H9 (cell line): ENCODE data around the gene KIRREL3. TPM values are rescaled to one million over a fixed set of nuclear protein-coding genes. Genes with fewer than 3 reads are reported as not detected.

Experiments
- DNase-seq: peaks from one replicate; pipeline ENCODE4 v3.0.0-alpha.2; 2017
- H2AFZ ChIP-seq: one replicate; pipeline ENCODE4 v1.6.1; 2013; ENCODE audit warnings: mild to moderate bottlenecking, low read length, control low read depth, moderate library complexity
- H2AK5ac ChIP-seq: 2 replicates; pipeline ENCODE4 v1.6.1; 2013; ENCODE audit warnings: low read length, control low read depth, mixed read lengths; ENCODE audit not compliant: insufficient read length
- H2BK120ac ChIP-seq: one replicate; pipeline ENCODE4 v1.6.1; 2013; ENCODE audit warnings: low read depth, mild to moderate bottlenecking, low read length, control low read depth, inconsistent platforms; ENCODE audit not compliant: poor library complexity, severe bottlenecking
- H2BK12ac ChIP-seq: 2 replicates; pipeline ENCODE4 v1.6.1; 2013; ENCODE audit warnings: low read length, control low read depth, mixed read lengths, low read depth; ENCODE audit not compliant: insufficient read length
- H2BK15ac ChIP-seq: 2 replicates; pipeline ENCODE4 v1.6.1; 2013; ENCODE audit warnings: low read depth, low read length, control low read depth
- H2BK20ac ChIP-seq: one replicate; pipeline ENCODE4 v1.6.1; 2013; ENCODE audit warnings: low read depth, mild to moderate bottlenecking, low read length, control low read depth, inconsistent platforms; ENCODE audit not compliant: poor library complexity, severe bottlenecking
- H2BK5ac ChIP-seq: 2 replicates; pipeline ENCODE4 v1.6.1; 2013; ENCODE audit warnings: low read length, control low read depth, mixed read lengths; ENCODE audit not compliant: insufficient read length
- H3K14ac ChIP-seq: 2 replicates; pipeline ENCODE4 v1.6.1; 2013; ENCODE audit warnings: low read length, control low read depth; ENCODE audit not compliant: insufficient read depth
- H3K18ac ChIP-seq: 2 replicates; pipeline ENCODE4 v1.6.1; 2013; ENCODE audit warnings: low read depth, mild to moderate bottlenecking, mixed read lengths, low read length, control low read depth; ENCODE audit not compliant: insufficient read length
- H3K23ac ChIP-seq: 2 replicates; pipeline ENCODE4 v1.6.1; 2013; ENCODE audit warnings: low read length, control low read depth, mixed read lengths, low read depth; ENCODE audit not compliant: insufficient read length
- H3K23me2 ChIP-seq: 2 replicates; pipeline ENCODE4 v1.6.1; 2013; ENCODE audit warnings: low read depth, mild to moderate bottlenecking, mixed read lengths, low read length, control low read depth; ENCODE audit not compliant: insufficient read length, poor library complexity, severe bottlenecking
- H3K27ac ChIP-seq: 2 replicates; pipeline ENCODE4 v1.5.1; 2013; ENCODE audit warnings: low read length, control low read depth, mixed read lengths, low read depth; ENCODE audit not compliant: insufficient read length
- H3K27me3 ChIP-seq: 2 replicates; pipeline ENCODE4 v1.6.1; 2013; ENCODE audit warnings: low read length, control low read depth, inconsistent platforms; ENCODE audit not compliant: insufficient read depth
- H3K4ac ChIP-seq: 2 replicates; pipeline ENCODE4 v1.6.1; 2013; ENCODE audit warnings: low read depth, mild to moderate bottlenecking, control low read depth, inconsistent platforms, low read length, moderate library complexity
- H3K4me1 ChIP-seq: 2 replicates; pipeline ENCODE4 v1.6.1; 2013; ENCODE audit warnings: low read length, control low read depth, inconsistent platforms; ENCODE audit not compliant: insufficient read depth
- H3K4me2 ChIP-seq: 2 replicates; pipeline ENCODE4 v1.6.1; 2013; ENCODE audit warnings: low read length, control low read depth, mixed read lengths; ENCODE audit not compliant: insufficient read length, insufficient read depth
- H3K56ac ChIP-seq: 2 replicates; pipeline ENCODE4 v1.6.1; 2013; ENCODE audit warnings: low read depth, mild to moderate bottlenecking, mixed read lengths, low read length, control low read depth; ENCODE audit not compliant: insufficient read length
- H3K79me1 ChIP-seq: 2 replicates; pipeline ENCODE4 v1.6.1; 2013; ENCODE audit warnings: low read depth, mild to moderate bottlenecking, moderate library complexity, low read length, control low read depth, inconsistent platforms; ENCODE audit not compliant: insufficient read depth, poor library complexity, severe bottlenecking
- H3K79me2 ChIP-seq: 2 replicates; pipeline ENCODE4 v1.6.1; 2013; ENCODE audit warnings: low read length, control low read depth, inconsistent platforms; ENCODE audit not compliant: insufficient read depth
- H3K9ac ChIP-seq: 2 replicates; pipeline ENCODE4 v1.6.1; 2013; ENCODE audit warnings: low read length, control low read depth, mixed read lengths; ENCODE audit not compliant: insufficient read length; ENCODE audit errors: extremely low read depth
- H3K9me3 ChIP-seq: one replicate; pipeline ENCODE4 v1.6.1; 2013; ENCODE audit warnings: low read depth, low read length, inconsistent platforms; ENCODE audit not compliant: control insufficient read depth
- H3T11ph ChIP-seq: one replicate; pipeline ENCODE4 v1.6.1; 2013; ENCODE audit warnings: mild to moderate bottlenecking, low read length, control low read depth, inconsistent platforms
- H4K20me1 ChIP-seq: one replicate; pipeline ENCODE4 v1.6.1; 2013; ENCODE audit not compliant: control insufficient read depth, insufficient read length, insufficient read depth
- H4K5ac ChIP-seq: 2 replicates; pipeline ENCODE4 v1.6.1; 2013; ENCODE audit warnings: low read depth, mild to moderate bottlenecking, mixed read lengths, low read length, control low read depth; ENCODE audit not compliant: insufficient read length
- H4K8ac ChIP-seq: replicated peaks from 2 replicates; pipeline ENCODE4 v1.6.1; 2013; ENCODE audit warnings: low read length, control low read depth, mixed read lengths, low read depth; ENCODE audit not compliant: insufficient read length
- H4K91ac ChIP-seq: 2 replicates; pipeline ENCODE4 v1.6.1; 2013; ENCODE audit warnings: low read depth, mild to moderate bottlenecking, moderate library complexity, mixed read lengths, low read length, control low read depth; ENCODE audit not compliant: insufficient read length
- H3K27ac Mint-ChIP-seq, 3 experiments: 2 replicates in 2 of 3; 3 replicates in 1 of 3; pipeline ENCODE4 v1.8.0; 2020 to 2021; ENCODE audit warnings: mixed read lengths in 3 of 3, mild to moderate bottlenecking in 1 of 3, moderate library complexity in 1 of 3
- H3K27me3 Mint-ChIP-seq: 2 replicates; pipeline ENCODE4 v1.8.0; 2021; ENCODE audit warnings: low read depth, mild to moderate bottlenecking, moderate library complexity, mixed read lengths
- H3K36me3 Mint-ChIP-seq, 3 experiments: 2 replicates in 2 of 3; 3 replicates in 1 of 3; pipeline ENCODE4 v1.8.0; 2020 to 2021; ENCODE audit warnings: low read depth in 3 of 3, mixed read lengths in 3 of 3; ENCODE audit not compliant: insufficient read depth in 1 of 3
- H3K4me1 Mint-ChIP-seq, 2 experiments: 2 replicates each; pipeline ENCODE4 v1.8.0; 2020; ENCODE audit warnings: mixed read lengths in 2 of 2
- H3K4me3 Mint-ChIP-seq, 2 experiments: 2 replicates in 1 of 2; 3 replicates in 1 of 2; pipeline ENCODE4 v1.8.0; 2020 to 2021; ENCODE audit warnings: mild to moderate bottlenecking in 2 of 2, mixed read lengths in 2 of 2, moderate library complexity in 1 of 2
- H3K9me3 Mint-ChIP-seq, 2 experiments: 2 replicates in 1 of 2; 3 replicates in 1 of 2; pipeline ENCODE4 v1.8.0; 2020; ENCODE audit warnings: mild to moderate bottlenecking in 2 of 2, mixed read lengths in 2 of 2, moderate library complexity in 1 of 2
- total RNA-seq: library from RNA; stranded (reverse); gene quantifications from 2 replicates; pipeline ENCODE4 v1.2.1, GENCODE V29; 2021
- TF ChIP-seq, protein P1 (sequence below): fragments of 200-600 bp; sonication (generic); conservative IDR thresholded peaks from 3 replicates; pipeline ENCODE4 v1.8.0; 2021; ENCODE audit warnings: antibody characterized with exemption, mild to moderate bottlenecking

KIRREL3 gene
- total RNA-seq, 1 experiment from 2014 or later, result 0.17 TPM

DNA sequence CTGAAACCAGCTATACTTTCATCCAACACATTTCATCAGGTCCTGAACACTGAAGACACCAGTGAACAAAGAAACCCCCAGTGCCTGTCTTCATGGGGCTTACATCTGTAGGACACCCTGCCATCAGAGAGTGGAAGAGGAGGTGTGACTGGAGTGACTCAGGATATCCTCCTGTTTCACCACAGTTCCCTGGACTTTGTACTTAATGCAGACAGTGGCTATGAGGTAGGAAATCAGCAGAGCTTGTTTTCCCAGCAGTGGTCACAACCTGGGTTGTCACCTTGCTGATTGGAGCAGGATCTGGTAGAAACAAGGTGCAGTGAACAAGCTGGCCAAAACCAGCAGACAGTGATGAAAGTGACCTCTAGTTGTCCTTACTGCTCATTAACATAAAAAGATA is 128.8 kb downstream of the KIRREL3 start:
- H3T11ph ChIP-seq, result no peak overlapping the region
- H3K79me2 ChIP-seq, result no peaks in the 10 kb centered on the region
- H4K20me1 ChIP-seq, result no peaks in the 10 kb centered on the region
- Mint-ChIP-seq H3K27ac (no peak overlapping the region), H3K27me3 (peaks cover 2% of the 10 kb centered on the region; the same call in 1 of the 2 replicates), H3K4me3 (no peak overlapping the region), H3K36me3 (peaks cover 2 to 14% (median 12%) of the 10 kb centered on the region in 3 experiments; a peak in 6 of 7 replicates), H3K9me3 (peaks cover 12 to 15% of the 10 kb centered on the region in 2 experiments), H3K4me1 (peaks cover 6 to 8% of the 10 kb centered on the region in 2 experiments; a peak in 2 of 4 replicates)
- no peak overlapping the region for H3K9ac ChIP-seq
- H3K18ac ChIP-seq, result no peak overlapping the region
- H2BK12ac ChIP-seq, result no peak overlapping the region
- no peak for DNase-seq
- no peak overlapping the region for H3K14ac ChIP-seq
- no peak overlapping the region for H2AFZ ChIP-seq
- no peak overlapping the region for H2BK20ac ChIP-seq
- no peak overlapping the region for H4K8ac ChIP-seq
- no peak overlapping the region for H3K23ac ChIP-seq
- no peak overlapping the region for H2BK15ac ChIP-seq
- no peak overlapping the region for H3K4me2 ChIP-seq
- H3K9me3 ChIP-seq, result peaks cover 7% of the 10 kb centered on the region
- no peaks in the 10 kb centered on the region for H3K23me2 ChIP-seq
- no peak overlapping the region for H2AK5ac ChIP-seq
- no peaks in the 10 kb centered on the region for H3K27me3 ChIP-seq
- H4K91ac ChIP-seq, result no peak overlapping the region
- H3K4ac ChIP-seq, result no peak overlapping the region
- no peak overlapping the region for H2BK5ac ChIP-seq
- H2BK120ac ChIP-seq, result no peak overlapping the region
- no peak overlapping the region for H3K27ac ChIP-seq
- H4K5ac ChIP-seq, result no peak overlapping the region
- no peaks in the 10 kb centered on the region for H3K4me1 ChIP-seq
- TF ChIP-seq, protein P1, sequence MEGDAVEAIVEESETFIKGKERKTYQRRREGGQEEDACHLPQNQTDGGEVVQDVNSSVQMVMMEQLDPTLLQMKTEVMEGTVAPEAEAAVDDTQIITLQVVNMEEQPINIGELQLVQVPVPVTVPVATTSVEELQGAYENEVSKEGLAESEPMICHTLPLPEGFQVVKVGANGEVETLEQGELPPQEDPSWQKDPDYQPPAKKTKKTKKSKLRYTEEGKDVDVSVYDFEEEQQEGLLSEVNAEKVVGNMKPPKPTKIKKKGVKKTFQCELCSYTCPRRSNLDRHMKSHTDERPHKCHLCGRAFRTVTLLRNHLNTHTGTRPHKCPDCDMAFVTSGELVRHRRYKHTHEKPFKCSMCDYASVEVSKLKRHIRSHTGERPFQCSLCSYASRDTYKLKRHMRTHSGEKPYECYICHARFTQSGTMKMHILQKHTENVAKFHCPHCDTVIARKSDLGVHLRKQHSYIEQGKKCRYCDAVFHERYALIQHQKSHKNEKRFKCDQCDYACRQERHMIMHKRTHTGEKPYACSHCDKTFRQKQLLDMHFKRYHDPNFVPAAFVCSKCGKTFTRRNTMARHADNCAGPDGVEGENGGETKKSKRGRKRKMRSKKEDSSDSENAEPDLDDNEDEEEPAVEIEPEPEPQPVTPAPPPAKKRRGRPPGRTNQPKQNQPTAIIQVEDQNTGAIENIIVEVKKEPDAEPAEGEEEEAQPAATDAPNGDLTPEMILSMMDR, result no peak
- no peak overlapping the region for H3K56ac ChIP-seq
- H3K79me1 ChIP-seq, result no peaks in the 10 kb centered on the region
